Liver (tissue), 9 donors: Measurements from ENCODE around the gene INPP4A. TPM values are rescaled to one million over a fixed set of nuclear protein-coding genes. Genes with fewer than 3 reads are reported as not detected.
A peak's percentile ranks its signal among the peaks of the same experiment; 100 is the strongest.

ENCODE experiments used
- DNase-seq: peaks from one replicate; pipeline ENCODE4 v3.0.0-alpha.2; 2017; ENCODE audit warnings: low spot score
- H3K27ac ChIP-seq, 2 donors: one replicate each; pipeline ENCODE4 v1.7.0; 2013; ENCODE audit warnings: inconsistent platforms in 2 of 2, low read length in 2 of 2, control low read depth in 1 of 2, low read depth in 1 of 2, mild to moderate bottlenecking in 1 of 2
- H3K27me3 ChIP-seq, 4 donors: one replicate each; pipeline versions ENCODE4 v1.6.1 to v1.7.0; 2013; ENCODE audit warnings: low read length in 3 of 4, inconsistent platforms in 1 of 4, mild to moderate bottlenecking in 1 of 4, moderate library complexity in 1 of 4; ENCODE audit not compliant: control insufficient read depth in 4 of 4, insufficient read depth in 4 of 4
- H3K36me3 ChIP-seq, 4 donors: one replicate each; pipeline versions ENCODE4 v1.6.1 to v1.7.0; 2013; ENCODE audit warnings: low read length in 3 of 4, mild to moderate bottlenecking in 3 of 4, low read depth in 1 of 4, moderate library complexity in 1 of 4; ENCODE audit not compliant: control insufficient read depth in 4 of 4, insufficient read depth in 3 of 4
- H3K4me1 ChIP-seq, 4 donors: one replicate each; pipeline versions ENCODE4 v1.6.1 to v1.7.0; 2013; ENCODE audit warnings: low read length in 3 of 4, mild to moderate bottlenecking in 3 of 4, moderate library complexity in 1 of 4; ENCODE audit not compliant: control insufficient read depth in 4 of 4, insufficient read depth in 4 of 4
- H3K4me3 ChIP-seq, 3 donors: one replicate each; pipeline versions ENCODE4 v1.6.1 to v1.7.0; 2013; ENCODE audit warnings: low read length in 3 of 3, control low read depth in 1 of 3, low read depth in 1 of 3, mild to moderate bottlenecking in 1 of 3
- H3K9ac ChIP-seq, 2 donors: one replicate each; pipeline ENCODE4 v1.7.0; 2013; ENCODE audit warnings: low read length in 2 of 2, mild to moderate bottlenecking in 2 of 2, moderate library complexity in 2 of 2, control low read depth in 1 of 2, low read depth in 1 of 2
- H3K9me3 ChIP-seq, 4 donors: one replicate each; pipeline versions ENCODE4 v1.6.1 to v1.7.0; 2013; ENCODE audit warnings: low read length in 3 of 4; ENCODE audit not compliant: control insufficient read depth in 4 of 4
- FOXA2 ChIP-seq: IDR thresholded peaks from 2 replicates; pipeline ENCODE4 v1.6.1; 2016; ENCODE audit warnings: antibody characterized with exemption
- GABPA ChIP-seq, 2 donors: IDR thresholded peaks in 1 of 2; conservative IDR thresholded peaks in 1 of 2; 2 replicates each; pipeline ENCODE4 v1.6.1; 2016; ENCODE audit warnings: antibody characterized with exemption in 2 of 2, mild to moderate bottlenecking in 1 of 2, moderate library complexity in 1 of 2
- HNF4A ChIP-seq, 2 donors: conservative IDR thresholded peaks; 2 replicates each; pipeline ENCODE4 v1.6.1; 2016; ENCODE audit warnings: antibody characterized with exemption in 2 of 2, mild to moderate bottlenecking in 2 of 2
- HNF4G ChIP-seq: IDR thresholded peaks from 2 replicates; pipeline ENCODE4 v1.6.1; 2016; ENCODE audit warnings: antibody characterized with exemption
- JUND ChIP-seq, 2 donors: IDR thresholded peaks; 2 replicates each; pipeline ENCODE4 v1.6.1; 2016; ENCODE audit warnings: antibody characterized with exemption in 2 of 2
- NR2F2 ChIP-seq: IDR thresholded peaks from 2 replicates; pipeline ENCODE4 v1.6.1; 2016; ENCODE audit warnings: antibody characterized with exemption
- SP1 ChIP-seq: IDR thresholded peaks from 2 replicates; pipeline ENCODE4 v1.6.1; 2018; ENCODE audit warnings: antibody characterized with exemption, mild to moderate bottlenecking
- TAF1 ChIP-seq: conservative IDR thresholded peaks from 2 replicates; pipeline ENCODE4 v1.6.1; 2016; ENCODE audit warnings: antibody characterized with exemption, mild to moderate bottlenecking
- YY1 ChIP-seq: IDR thresholded peaks from 2 replicates; pipeline ENCODE4 v1.6.1; 2016; ENCODE audit warnings: antibody characterized with exemption, mild to moderate bottlenecking
- WGBS: extraction: QIAGEN DNeasy Blood & Tissue Kit; methylation state at CpG from one replicate; pipeline ENCODE4 v1.1.7; 2013; 5-methylcytosine and 5-hydroxymethylcytosine counted together
- polyA plus RNA-seq, 2 donors: library from polyadenylated mRNA; stranded (reverse) in 1 of 2; unstranded in 1 of 2; fragments of 200-250 nt in 1 of 2; fragments of >200 nt in 1 of 2; fragmentation: Nextera tagmentation in 1 of 2; extraction: Ambion mirVana in 1 of 2; gene quantifications; one replicate each; pipeline versions ENCODE4 v1.2.1 to v1.2.3, GENCODE V29; 2013 to 2015
- total RNA-seq, 2 donors: library from RNA; depleted of rRNA; stranded (reverse); fragments of >200 nt; gene quantifications; one replicate each; pipeline ENCODE4 v1.2.3, GENCODE V29; 2014
- TF ChIP-seq, protein P1 (sequence below): IDR thresholded peaks from 2 replicates; pipeline ENCODE4 v1.6.1; 2016; ENCODE audit warnings: antibody characterized with exemption, mild to moderate bottlenecking
- TF ChIP-seq, protein P2 (sequence below): IDR thresholded peaks from 2 replicates; pipeline ENCODE4 v1.6.1; 2016; ENCODE audit warnings: antibody characterized with exemption
- TF ChIP-seq, protein P3 (sequence below): IDR thresholded peaks from 2 replicates; pipeline ENCODE4 v1.6.1; 2016; ENCODE audit warnings: antibody characterized with exemption
- TF ChIP-seq, protein P4 (sequence below): IDR thresholded peaks from 2 replicates; pipeline ENCODE4 v1.6.1; 2016; ENCODE audit warnings: antibody characterized with exemption
- donor health status: healthy.
- donor health status: healthy.
- donor health status: healthy.
- donor health status: healthy.
- donor health status: healthy.

INPP4A gene
- total and polyA plus RNA-seq, 4 donors: 2.9 to 14.9 (median 7.2) TPM

DNA sequence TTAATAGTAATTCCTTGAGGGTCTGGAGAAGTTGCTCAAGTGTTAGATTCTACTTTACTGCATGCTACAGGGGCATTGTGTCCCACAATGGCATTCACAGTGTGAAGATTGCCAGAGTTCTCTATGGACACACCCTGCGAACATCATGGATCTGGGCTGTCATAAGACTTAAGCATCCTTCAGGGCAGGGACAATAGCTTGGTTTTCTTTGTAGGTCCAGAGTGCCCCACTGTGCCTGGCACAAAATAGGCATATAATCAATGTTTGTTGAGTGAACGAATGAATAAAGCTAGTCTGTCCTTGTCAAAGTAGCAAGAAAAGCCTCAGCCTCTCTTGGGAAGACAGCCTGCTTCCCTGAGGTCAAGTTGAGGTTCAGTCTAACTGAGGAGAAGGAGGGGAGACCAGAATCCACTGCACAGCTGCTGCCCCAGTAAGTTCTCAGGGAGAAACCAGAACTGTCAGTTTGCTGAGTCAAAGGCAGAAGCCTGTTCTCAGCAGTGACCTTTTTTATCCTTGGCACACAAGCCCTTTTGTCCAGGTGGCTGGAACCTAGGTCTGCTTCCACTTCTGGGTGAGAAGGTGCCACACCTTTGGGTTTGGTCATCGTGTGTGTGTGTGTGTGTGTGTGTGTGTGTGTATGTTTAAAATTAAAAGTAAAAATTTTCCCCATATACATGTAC lies 15.0 kb downstream of the INPP4A start:
- WGBS: 75% methylated on average over 3 of the region's 3 CpGs
- no peak for TF ChIP-seq TAF1
- TF ChIP-seq NR2F2: no peak
- no peak for TF ChIP-seq SP1
- Histone ChIP-seq H3K27ac (no peak overlapping the region), H3K4me1 (peaks cover 0 to 11% (median 4%) of the 10 kb centered on the region in 4 donors), H3K9ac (no peak overlapping the region), H3K27me3 (no peaks in the 10 kb centered on the region), H3K36me3 (no peaks in the 10 kb centered on the region), H3K4me3 (no peak overlapping the region), H3K9me3 (no peaks in the 10 kb centered on the region)
- DNase-seq: peak; percentile 20

DNA sequence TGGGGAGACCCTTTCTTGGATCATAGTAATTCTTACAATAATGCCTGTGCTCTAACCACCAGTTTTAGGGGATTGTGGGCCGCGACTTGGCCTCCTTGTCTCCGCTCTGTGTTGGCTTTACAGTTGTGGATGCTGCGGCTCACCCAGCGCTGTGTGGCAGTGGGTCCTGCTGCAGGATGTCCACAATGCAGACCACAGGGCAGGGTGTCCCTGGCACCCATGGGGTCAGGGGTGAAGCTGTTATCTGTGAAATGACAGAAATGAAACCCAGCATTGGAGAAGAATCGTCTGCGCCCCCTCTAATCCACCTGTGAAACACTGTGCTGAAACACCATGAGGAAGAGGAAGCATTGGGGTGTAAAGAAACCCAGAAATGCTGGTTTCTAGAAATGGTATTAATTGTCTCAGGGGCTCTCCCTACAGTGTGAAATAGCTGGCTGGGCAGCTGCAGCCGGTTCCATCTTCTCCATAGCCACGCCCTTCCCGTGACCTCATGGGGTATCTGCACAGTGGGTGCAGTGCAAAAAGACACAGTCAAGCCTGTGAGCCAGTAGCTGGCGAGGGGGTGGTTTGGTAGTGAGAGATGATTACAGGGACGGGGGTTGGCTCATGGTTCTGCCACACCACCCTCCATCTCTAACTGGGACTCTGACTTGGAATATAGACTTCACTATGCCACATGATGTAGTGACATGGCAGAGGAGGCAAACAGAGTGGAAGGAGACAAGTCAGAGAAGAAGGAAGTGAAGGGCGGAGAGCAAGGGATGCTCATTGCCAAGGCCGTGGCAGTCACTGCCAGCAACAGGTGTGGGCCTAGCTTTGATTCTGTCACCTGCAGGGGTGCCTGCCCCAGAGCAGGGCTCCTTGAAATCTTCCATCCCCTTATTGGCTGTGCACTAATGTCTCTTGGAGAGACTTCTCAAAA lies 16.2 kb downstream of the INPP4A start:
- 85% methylated on average over 14 of the region's 14 CpGs for WGBS
- Histone ChIP-seq H3K4me1 (peaks cover 0 to 8% (median under 1%) of the 10 kb centered on the region in 4 donors), H3K9ac (no peak overlapping the region), H3K36me3 (no peaks in the 10 kb centered on the region), H3K27me3 (no peaks in the 10 kb centered on the region), H3K9me3 (no peaks in the 10 kb centered on the region), H3K4me3 (no peak overlapping the region), H3K27ac (no peak overlapping the region)
- no peak for TF ChIP-seq HNF4G
- TF ChIP-seq YY1: no peak
- TF ChIP-seq FOXA2: no peak
- TF ChIP-seq, protein P1, sequence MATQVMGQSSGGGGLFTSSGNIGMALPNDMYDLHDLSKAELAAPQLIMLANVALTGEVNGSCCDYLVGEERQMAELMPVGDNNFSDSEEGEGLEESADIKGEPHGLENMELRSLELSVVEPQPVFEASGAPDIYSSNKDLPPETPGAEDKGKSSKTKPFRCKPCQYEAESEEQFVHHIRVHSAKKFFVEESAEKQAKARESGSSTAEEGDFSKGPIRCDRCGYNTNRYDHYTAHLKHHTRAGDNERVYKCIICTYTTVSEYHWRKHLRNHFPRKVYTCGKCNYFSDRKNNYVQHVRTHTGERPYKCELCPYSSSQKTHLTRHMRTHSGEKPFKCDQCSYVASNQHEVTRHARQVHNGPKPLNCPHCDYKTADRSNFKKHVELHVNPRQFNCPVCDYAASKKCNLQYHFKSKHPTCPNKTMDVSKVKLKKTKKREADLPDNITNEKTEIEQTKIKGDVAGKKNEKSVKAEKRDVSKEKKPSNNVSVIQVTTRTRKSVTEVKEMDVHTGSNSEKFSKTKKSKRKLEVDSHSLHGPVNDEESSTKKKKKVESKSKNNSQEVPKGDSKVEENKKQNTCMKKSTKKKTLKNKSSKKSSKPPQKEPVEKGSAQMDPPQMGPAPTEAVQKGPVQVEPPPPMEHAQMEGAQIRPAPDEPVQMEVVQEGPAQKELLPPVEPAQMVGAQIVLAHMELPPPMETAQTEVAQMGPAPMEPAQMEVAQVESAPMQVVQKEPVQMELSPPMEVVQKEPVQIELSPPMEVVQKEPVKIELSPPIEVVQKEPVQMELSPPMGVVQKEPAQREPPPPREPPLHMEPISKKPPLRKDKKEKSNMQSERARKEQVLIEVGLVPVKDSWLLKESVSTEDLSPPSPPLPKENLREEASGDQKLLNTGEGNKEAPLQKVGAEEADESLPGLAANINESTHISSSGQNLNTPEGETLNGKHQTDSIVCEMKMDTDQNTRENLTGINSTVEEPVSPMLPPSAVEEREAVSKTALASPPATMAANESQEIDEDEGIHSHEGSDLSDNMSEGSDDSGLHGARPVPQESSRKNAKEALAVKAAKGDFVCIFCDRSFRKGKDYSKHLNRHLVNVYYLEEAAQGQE: no peak
- peak; percentile 34 for DNase-seq

DNA sequence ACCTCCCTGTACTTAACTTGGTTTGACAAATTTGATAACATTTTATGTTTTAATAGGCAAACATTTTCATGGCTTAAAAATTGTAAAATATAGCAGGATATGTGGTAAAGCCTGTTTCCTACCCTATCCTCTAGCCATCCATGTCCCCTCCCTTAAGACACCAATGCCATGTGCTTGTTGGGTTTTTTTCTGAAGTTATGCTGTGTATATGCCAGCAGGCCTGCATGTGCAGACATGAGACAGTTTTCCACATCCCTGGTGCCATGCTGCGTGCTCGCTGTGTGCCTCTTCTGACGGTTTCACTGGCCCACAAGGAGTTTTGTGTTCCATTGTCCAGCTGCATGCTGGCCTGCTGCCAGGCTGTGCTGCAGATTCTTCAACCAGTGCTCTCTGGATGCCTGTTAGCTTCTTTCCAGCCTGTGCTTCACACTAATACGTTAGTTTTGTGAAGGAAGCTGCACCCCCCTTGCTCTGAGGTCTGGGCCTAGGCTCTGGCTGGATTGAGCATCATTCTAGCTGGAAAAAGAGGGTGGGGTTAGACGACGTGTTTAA lies 16.9 kb downstream of the INPP4A start:
- peak; percentile 29 for DNase-seq
- 82% methylated on average over 6 of the region's 6 CpGs for WGBS
- Histone ChIP-seq H3K9ac (no peak overlapping the region), H3K36me3 (no peaks in the 10 kb centered on the region), H3K27me3 (no peaks in the 10 kb centered on the region), H3K4me1 (peaks cover 0 to 8% (median under 1%) of the 10 kb centered on the region in 4 donors), H3K27ac (no peak overlapping the region), H3K9me3 (no peaks in the 10 kb centered on the region), H3K4me3 (no peak overlapping the region)
- TF ChIP-seq JUND (IDR thresholded peaks at IDR 0.05) (no peak), HNF4A (conservative IDR thresholded peaks at IDR 0.05) (no peak), HNF4G (no peak), NR2F2 (no peak), FOXA2 (no peak), GABPA (IDR thresholded peaks at IDR 0.05 in 1 of 2, conservative IDR thresholded peaks at IDR 0.05 in 1 of 2) (no peak), YY1 (no peak)
- TF ChIP-seq, protein P2, sequence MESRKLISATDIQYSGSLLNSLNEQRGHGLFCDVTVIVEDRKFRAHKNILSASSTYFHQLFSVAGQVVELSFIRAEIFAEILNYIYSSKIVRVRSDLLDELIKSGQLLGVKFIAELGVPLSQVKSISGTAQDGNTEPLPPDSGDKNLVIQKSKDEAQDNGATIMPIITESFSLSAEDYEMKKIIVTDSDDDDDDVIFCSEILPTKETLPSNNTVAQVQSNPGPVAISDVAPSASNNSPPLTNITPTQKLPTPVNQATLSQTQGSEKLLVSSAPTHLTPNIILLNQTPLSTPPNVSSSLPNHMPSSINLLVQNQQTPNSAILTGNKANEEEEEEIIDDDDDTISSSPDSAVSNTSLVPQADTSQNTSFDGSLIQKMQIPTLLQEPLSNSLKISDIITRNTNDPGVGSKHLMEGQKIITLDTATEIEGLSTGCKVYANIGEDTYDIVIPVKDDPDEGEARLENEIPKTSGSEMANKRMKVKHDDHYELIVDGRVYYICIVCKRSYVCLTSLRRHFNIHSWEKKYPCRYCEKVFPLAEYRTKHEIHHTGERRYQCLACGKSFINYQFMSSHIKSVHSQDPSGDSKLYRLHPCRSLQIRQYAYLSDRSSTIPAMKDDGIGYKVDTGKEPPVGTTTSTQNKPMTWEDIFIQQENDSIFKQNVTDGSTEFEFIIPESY: no peak
- TF ChIP-seq, protein P3, sequence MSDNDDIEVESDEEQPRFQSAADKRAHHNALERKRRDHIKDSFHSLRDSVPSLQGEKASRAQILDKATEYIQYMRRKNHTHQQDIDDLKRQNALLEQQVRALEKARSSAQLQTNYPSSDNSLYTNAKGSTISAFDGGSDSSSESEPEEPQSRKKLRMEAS: no peak
- TF ChIP-seq, protein P1: no peak
- TF ChIP-seq, protein P4, sequence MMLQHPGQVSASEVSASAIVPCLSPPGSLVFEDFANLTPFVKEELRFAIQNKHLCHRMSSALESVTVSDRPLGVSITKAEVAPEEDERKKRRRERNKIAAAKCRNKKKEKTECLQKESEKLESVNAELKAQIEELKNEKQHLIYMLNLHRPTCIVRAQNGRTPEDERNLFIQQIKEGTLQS: no peak
